Mesothelial cell of epicardium (in vitro differentiated cells): ENCODE results near the gene ANKRD13B. TPM values are rescaled to one million over a fixed set of nuclear protein-coding genes. Genes with fewer than 3 reads are reported as not detected.

ENCODE experiments used
- DNase-seq, 2 experiments: peaks; one replicate each; pipeline ENCODE4 v3.0.0; 2021; ENCODE audit warnings: low spot score in 2 of 2; ENCODE audit not compliant: unreplicated experiment in 2 of 2
- H3K27ac Mint-ChIP-seq: 2 replicates; pipeline ENCODE4 v1.8.0; 2021; ENCODE audit warnings: mixed read lengths
- H3K27me3 Mint-ChIP-seq: 2 replicates; pipeline ENCODE4 v1.8.0; 2021; ENCODE audit warnings: low read depth, mixed read lengths
- H3K36me3 Mint-ChIP-seq: 2 replicates; pipeline ENCODE4 v1.8.0; 2021; ENCODE audit warnings: mixed read lengths
- H3K4me1 Mint-ChIP-seq: 2 replicates; pipeline ENCODE4 v1.8.0; 2021; ENCODE audit warnings: mixed read lengths
- H3K4me3 Mint-ChIP-seq: 2 replicates; pipeline ENCODE4 v1.8.0; 2021; ENCODE audit warnings: mild to moderate bottlenecking, moderate library complexity, mixed read lengths
- H3K9me3 Mint-ChIP-seq: 2 replicates; pipeline ENCODE4 v1.8.0; 2021; ENCODE audit warnings: mixed read lengths
- CTCF ChIP-seq: fragments of 200-600 bp; sonication (generic); IDR thresholded peaks from one replicate; pipeline ENCODE4 v1.5.0; 2021; ENCODE audit warnings: antibody characterized with exemption; ENCODE audit not compliant: unreplicated experiment
- total RNA-seq: library from RNA; stranded (reverse); gene quantifications from 3 replicates; pipeline ENCODE4 v1.2.1, GENCODE V29; 2021

The ANKRD13B gene
- total RNA-seq, 1 donor from 2014 or later, result 52.7 TPM

- no peaks in the 10 kb centered on the region for H3K36me3 Mint-ChIP-seq
- no peaks in the 10 kb centered on the region for H3K9me3 Mint-ChIP-seq
- no peak overlapping the region for H3K27ac Mint-ChIP-seq
- H3K27me3 Mint-ChIP-seq, result no peaks in the 10 kb centered on the region
- no peaks in the 10 kb centered on the region for H3K4me1 Mint-ChIP-seq
- TF ChIP-seq CTCF, result no peak
- no peak overlapping the region for H3K4me3 Mint-ChIP-seq
- DNase-seq, result no peak
These were observed 14.7 kb downstream of the ANKRD13B start for GRCh38 chr17:29607557-29608195.

- H3K27ac Mint-ChIP-seq, result no peak overlapping the region
- H3K4me1 Mint-ChIP-seq, result peaks cover 3% of the 10 kb centered on the region
- no peak for DNase-seq
- H3K36me3 Mint-ChIP-seq, result no peaks in the 10 kb centered on the region
- no peaks in the 10 kb centered on the region for H3K9me3 Mint-ChIP-seq
- peaks cover 3% of the 10 kb centered on the region for H3K27me3 Mint-ChIP-seq
- TF ChIP-seq CTCF, result no peak
- H3K4me3 Mint-ChIP-seq, result no peak overlapping the region
These were observed 16.1 kb downstream of the ANKRD13B start for GRCh38 chr17:29608986-29609385.

- Mint-ChIP-seq H3K27ac (no peak overlapping the region), H3K27me3 (peaks cover 15% of the 10 kb centered on the region), H3K36me3 (no peaks in the 10 kb centered on the region), H3K4me3 (no peak overlapping the region), H3K9me3 (no peaks in the 10 kb centered on the region), H3K4me1 (peaks cover 6% of the 10 kb centered on the region)
- TF ChIP-seq CTCF, result no peak
- DNase-seq, result no peak
These were observed 17.5 kb downstream of the ANKRD13B start for GRCh38 chr17:29610395-29610794.

GRCh38 chr17:29611351-29612093, 18.6 kb downstream of the ANKRD13B start:
- Mint-ChIP-seq H3K36me3 (no peaks in the 10 kb centered on the region), H3K27me3 (peaks cover 25% of the 10 kb centered on the region), H3K27ac (no peak overlapping the region), H3K9me3 (no peaks in the 10 kb centered on the region), H3K4me3 (no peak overlapping the region), H3K4me1 (peaks cover 8% of the 10 kb centered on the region)
- TF ChIP-seq CTCF, result no peak
- no peak for DNase-seq

- Mint-ChIP-seq H3K27ac (no peak overlapping the region), H3K9me3 (no peaks in the 10 kb centered on the region), H3K4me1 (peaks cover 12% of the 10 kb centered on the region), H3K27me3 (peaks cover 30% of the 10 kb centered on the region), H3K36me3 (no peaks in the 10 kb centered on the region), H3K4me3 (no peak overlapping the region)
- TF ChIP-seq CTCF, result no peak
- DNase-seq, result no peak
These were observed 19.1 kb downstream of the ANKRD13B start for GRCh38 chr17:29612094-29612403.
